Caco-2 (cell line): ENCODE measurements around the gene PPP1R14D. TPM values are rescaled to one million over a fixed set of nuclear protein-coding genes. Genes with fewer than 3 reads are reported as not detected.
A peak's percentile ranks its signal among the peaks of the same experiment; 100 is the strongest.

Source experiments
- BruUV-seq: library from RNA; stranded (reverse); fragments of 400-500 nt; replicated peaks from 2 replicates; lab custom pipeline; 2021; lab: Mats Ljungman, UMichigan
- CTCF ChIA-PET: fragments of 300-600 bp; sonication (Branson Sonifier 250); formaldehyde crosslinking; loops from one replicate; lab custom pipeline; 2022; ENCODE audit warnings: antibody characterized with exemption; lab: Charles Lee
- POLR2A ChIA-PET: fragments of 300-600 bp; sonication (Branson Sonifier 250); formaldehyde crosslinking; loops from one replicate; lab custom pipeline; 2022; ENCODE audit warnings: antibody characterized with exemption; lab: Charles Lee
- DNase-seq, 2 experiments: peaks; one replicate each; pipeline versions ENCODE4 v3.0.0 to v3.0.0-alpha.2; 2020 to 2022
- H3K27me3 ChIP-seq: replicated peaks from 2 replicates; pipeline ENCODE4 v1.6.0; 2011; ENCODE audit warnings: low read length; ENCODE audit not compliant: control insufficient read depth, insufficient read depth
- H3K36me3 ChIP-seq: 2 replicates; pipeline ENCODE4 v1.5.1; 2011; ENCODE audit warnings: low read length; ENCODE audit not compliant: control insufficient read depth, insufficient read depth
- H3K4me1 ChIP-seq: fragments of 250-450 bp; sonication (Bioruptor Pico); 2 replicates; pipeline ENCODE4 v1.5.1; 2020; ENCODE audit warnings: mild to moderate bottlenecking
- H3K4me3 ChIP-seq: 2 replicates; pipeline ENCODE4 v1.5.1; 2011; ENCODE audit warnings: low read depth, mild to moderate bottlenecking, control low read depth, low read length
- H3K9me3 ChIP-seq: fragments of 250-450 bp; sonication (Bioruptor Pico); 2 replicates; pipeline ENCODE4 v1.5.1; 2020; ENCODE audit warnings: mild to moderate bottlenecking, moderate library complexity
- H3K27ac Mint-ChIP-seq: one replicate; pipeline ENCODE4 v1.8.0; 2022; ENCODE audit warnings: mixed read lengths; ENCODE audit not compliant: unreplicated experiment
- H3K27me3 Mint-ChIP-seq: one replicate; pipeline ENCODE4 v1.8.0; 2022; ENCODE audit warnings: mixed read lengths; ENCODE audit not compliant: insufficient read depth, unreplicated experiment
- H3K36me3 Mint-ChIP-seq: one replicate; pipeline ENCODE4 v1.8.0; 2022; ENCODE audit warnings: mild to moderate bottlenecking, mixed read lengths; ENCODE audit not compliant: insufficient read depth, unreplicated experiment
- H3K4me1 Mint-ChIP-seq: one replicate; pipeline ENCODE4 v1.8.0; 2022; ENCODE audit warnings: low read depth, mixed read lengths; ENCODE audit not compliant: unreplicated experiment
- H3K4me3 Mint-ChIP-seq: one replicate; pipeline ENCODE4 v1.8.0; 2022; ENCODE audit warnings: mild to moderate bottlenecking, moderate library complexity, mixed read lengths; ENCODE audit not compliant: unreplicated experiment
- H3K9me3 Mint-ChIP-seq: one replicate; pipeline ENCODE4 v1.8.0; 2022; ENCODE audit warnings: mixed read lengths; ENCODE audit not compliant: unreplicated experiment
- intact Hi-C: fragments of 100-400 bp; cut with micrococcal nuclease; formaldehyde crosslinking; loops from one replicate; pipeline ENCODE4 v1.10.0; 2022; ENCODE audit not compliant: unreplicated experiment
- total RNA-seq: library from RNA; stranded (reverse); gene quantifications from 2 replicates; pipeline ENCODE4 v1.2.3, GENCODE V29; 2022
- TF ChIP-seq, protein P1 (sequence below), 2 experiments: fragments of 200-600 bp in 1 of 2; IDR thresholded peaks; 1 replicate in 1 of 2; 2 replicates in 1 of 2; pipeline versions ENCODE4 v1.5.1 to v1.8.0; 2011 to 2022; ENCODE audit warnings: antibody characterized with exemption in 1 of 2, control low read depth in 1 of 2, inconsistent platforms in 1 of 2, low read depth in 1 of 2, low read length in 1 of 2, mild to moderate bottlenecking in 1 of 2, moderate library complexity in 1 of 2; ENCODE audit not compliant: insufficient read depth in 1 of 2, severe bottlenecking in 1 of 2, unreplicated experiment in 1 of 2

The PPP1R14D gene
- total RNA-seq, 1 experiment from 2014 or later, result 0.43 TPM

DNA sequence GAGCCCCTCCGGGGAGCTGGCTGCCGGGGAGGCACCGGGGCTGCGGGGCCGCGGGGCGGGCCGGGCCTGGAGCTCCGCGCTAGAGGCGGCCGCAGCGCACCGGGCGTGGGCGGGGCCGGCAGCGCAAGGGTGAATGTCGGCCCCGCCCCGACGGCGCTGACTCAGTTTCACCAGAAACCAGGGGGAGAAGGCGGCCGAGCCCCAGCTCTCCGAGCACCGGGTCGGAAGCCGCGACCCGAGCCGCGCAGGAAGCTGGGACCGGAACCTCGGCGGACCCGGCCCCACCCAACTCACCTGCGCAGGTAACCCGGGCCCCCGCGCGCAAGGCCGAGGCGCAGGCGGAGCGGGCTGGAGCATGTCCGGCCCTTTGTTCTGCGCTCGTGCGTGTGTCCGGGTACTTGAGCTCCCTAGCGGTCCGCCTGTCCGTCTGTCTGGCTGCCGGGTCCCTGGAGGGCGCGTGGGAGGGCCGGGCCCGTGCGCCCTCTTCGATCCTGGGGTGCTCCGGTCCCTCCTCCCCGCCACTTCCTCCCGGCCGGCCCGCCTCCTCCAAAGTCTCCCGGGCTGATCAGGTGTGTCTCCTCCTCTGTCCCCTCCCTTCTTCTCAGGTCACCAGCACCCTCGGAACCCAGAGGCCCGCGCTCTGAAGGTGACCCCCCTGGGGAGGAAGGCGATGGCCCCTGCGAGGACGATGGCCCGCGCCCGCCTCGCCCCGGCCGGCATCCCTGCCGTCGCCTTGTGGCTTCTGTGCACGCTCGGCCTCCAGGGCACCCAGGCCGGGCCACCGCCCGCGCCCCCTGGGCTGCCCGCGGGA lies 15.6 kb upstream of the PPP1R14D start, which contains the start of gene SPINT1:
Gene SPINT1 (plus strand): TSS at position 164 of the 811 bp plus-strand sequence. CDS start 507 bp downstream, at position 671.
- DNase-seq, result peak; percentile 79
- intact Hi-C loops, result no loop called here
- Mint-ChIP-seq H3K27ac (peak within 1 kb of the TSS; percentile 93), H3K4me3 (peak within 1 kb of the TSS; percentile 99), H3K9me3 (no peaks in the 10 kb centered on the region), H3K27me3 (no peaks in the 10 kb centered on the region), H3K4me1 (peaks cover 9% of the 10 kb centered on the region), H3K36me3 (peaks cover 27% of the 10 kb centered on the region)
- Histone ChIP-seq H3K4me1 (peaks cover 34% of the 10 kb centered on the region), H3K36me3 (peaks cover 4% of the 10 kb centered on the region), H3K4me3 (peak within 1 kb of the TSS; percentile 85), H3K27me3 (no peaks in the 10 kb centered on the region), H3K9me3 (no peaks in the 10 kb centered on the region)
- no TSS peak for BruUV-seq
- TF ChIP-seq, protein P1, sequence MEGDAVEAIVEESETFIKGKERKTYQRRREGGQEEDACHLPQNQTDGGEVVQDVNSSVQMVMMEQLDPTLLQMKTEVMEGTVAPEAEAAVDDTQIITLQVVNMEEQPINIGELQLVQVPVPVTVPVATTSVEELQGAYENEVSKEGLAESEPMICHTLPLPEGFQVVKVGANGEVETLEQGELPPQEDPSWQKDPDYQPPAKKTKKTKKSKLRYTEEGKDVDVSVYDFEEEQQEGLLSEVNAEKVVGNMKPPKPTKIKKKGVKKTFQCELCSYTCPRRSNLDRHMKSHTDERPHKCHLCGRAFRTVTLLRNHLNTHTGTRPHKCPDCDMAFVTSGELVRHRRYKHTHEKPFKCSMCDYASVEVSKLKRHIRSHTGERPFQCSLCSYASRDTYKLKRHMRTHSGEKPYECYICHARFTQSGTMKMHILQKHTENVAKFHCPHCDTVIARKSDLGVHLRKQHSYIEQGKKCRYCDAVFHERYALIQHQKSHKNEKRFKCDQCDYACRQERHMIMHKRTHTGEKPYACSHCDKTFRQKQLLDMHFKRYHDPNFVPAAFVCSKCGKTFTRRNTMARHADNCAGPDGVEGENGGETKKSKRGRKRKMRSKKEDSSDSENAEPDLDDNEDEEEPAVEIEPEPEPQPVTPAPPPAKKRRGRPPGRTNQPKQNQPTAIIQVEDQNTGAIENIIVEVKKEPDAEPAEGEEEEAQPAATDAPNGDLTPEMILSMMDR (IDR thresholded peaks at IDR 0.05; ENCODE audit: insufficient read depth in 1 of 2, low read depth in 1 of 2, low read length in 1 of 2, severe bottlenecking in 1 of 2, unreplicated experiment in 1 of 2), result no peak
- ChIA-PET POLR2A (interaction anchor here (0.5 to 3.8 kb wide), 17 partner anchors 8 to 390 kb away, joined by 3 to 23 read pairs (median 5); partner anchors contain the start of genes CCDC32, DNAJC17, PPP1R14D and ZFYVE19), CTCF (interaction anchor here (0.5 to 2.1 kb wide), 14 partner anchors 13 to 256 kb away, joined by 3 to 11 read pairs (median 4); partner anchors contain the start of genes CHAC1, DNAJC17, GCHFR and RHOV)

DNA sequence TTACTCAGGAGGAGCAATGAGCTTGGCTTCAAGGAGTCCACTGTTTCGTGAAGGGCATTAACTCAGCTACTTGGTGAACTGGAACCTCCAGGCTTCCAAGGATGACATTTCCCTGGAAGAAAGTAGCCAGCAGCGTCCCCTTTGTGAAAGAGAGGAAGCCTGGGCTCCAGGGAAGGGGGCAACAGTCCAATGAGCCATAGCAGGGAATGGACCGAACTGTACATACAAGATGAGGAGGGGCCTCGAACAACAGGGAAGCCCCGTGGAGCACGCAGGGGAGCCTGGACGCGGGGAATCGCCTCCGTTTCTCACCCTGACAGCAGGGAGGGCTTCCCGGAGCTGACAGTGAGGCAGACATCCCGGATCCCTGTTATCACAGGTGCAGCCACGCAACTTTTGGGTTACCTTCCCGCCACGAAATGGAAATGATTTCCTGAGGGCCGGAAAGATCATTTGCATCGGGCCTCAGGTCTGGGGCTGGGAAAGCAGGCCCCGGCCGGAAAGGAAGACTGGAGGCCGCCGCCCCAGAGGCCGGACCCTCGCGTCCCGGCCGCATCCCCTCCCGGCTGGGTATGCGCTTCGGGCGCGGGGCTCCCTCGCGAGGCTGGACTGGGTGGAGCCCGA lies 14.9 kb upstream of the PPP1R14D start:
- ChIA-PET CTCF (interaction anchor here (0.6 to 2.1 kb wide), 12 partner anchors 14 to 255 kb away, joined by 3 to 11 read pairs (median 4); partner anchors contain the start of genes CHAC1, DNAJC17, GCHFR and RHOV), POLR2A (interaction anchor here (0.5 to 3.8 kb wide), 15 partner anchors 9 to 389 kb away, joined by 3 to 23 read pairs (median 5); partner anchors contain the start of genes CCDC32, DNAJC17, PPP1R14D and ZFYVE19)
- intact Hi-C loops, result no loop called here
- Mint-ChIP-seq H3K4me1 (peaks cover 8% of the 10 kb centered on the region), H3K36me3 (peaks cover 20% of the 10 kb centered on the region), H3K27me3 (no peaks in the 10 kb centered on the region), H3K4me3 (peak overlapping the region; percentile 99), H3K9me3 (no peaks in the 10 kb centered on the region), H3K27ac (peak overlapping the region; percentile 89)
- H3K27me3 ChIP-seq, result no peaks in the 10 kb centered on the region
- DNase-seq, result no peak
- peaks cover 4% of the 10 kb centered on the region for H3K36me3 ChIP-seq
- no peaks in the 10 kb centered on the region for H3K9me3 ChIP-seq
- H3K4me3 ChIP-seq, result peak overlapping the region; percentile 85
- TF ChIP-seq, protein P1 (IDR thresholded peaks at IDR 0.05; ENCODE audit: insufficient read depth in 1 of 2, low read depth in 1 of 2, low read length in 1 of 2, severe bottlenecking in 1 of 2, unreplicated experiment in 1 of 2), result no peak
- peaks cover 33% of the 10 kb centered on the region for H3K4me1 ChIP-seq
- BruUV-seq, result no TSS peak

DNA sequence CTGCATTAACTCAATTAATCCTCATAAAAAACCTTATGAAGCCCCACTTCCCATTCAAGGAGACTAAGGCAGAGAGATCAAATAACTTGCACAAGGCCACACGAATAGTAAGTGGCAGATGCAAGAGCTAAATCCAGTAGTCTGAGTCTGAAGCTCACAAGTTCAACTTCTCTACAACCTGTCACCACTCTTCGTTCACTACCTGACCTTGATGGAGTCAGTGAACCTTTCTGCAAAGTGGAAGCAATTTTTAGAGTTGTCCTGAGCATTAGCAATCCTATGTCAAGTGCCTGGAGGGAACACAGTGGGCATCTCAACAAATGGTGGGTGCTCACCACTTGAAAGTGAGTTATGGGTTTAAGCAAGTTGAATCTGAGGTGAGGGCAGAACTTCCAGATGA lies 13.2 kb upstream of the PPP1R14D start:
- Mint-ChIP-seq H3K27ac (no peak overlapping the region), H3K9me3 (no peaks in the 10 kb centered on the region), H3K4me1 (no peaks in the 10 kb centered on the region), H3K4me3 (no peak overlapping the region), H3K36me3 (peaks cover 7% of the 10 kb centered on the region), H3K27me3 (no peaks in the 10 kb centered on the region)
- ChIA-PET POLR2A (no interaction called here), CTCF (no interaction called here)
- no peak for DNase-seq
- Histone ChIP-seq H3K9me3 (no peaks in the 10 kb centered on the region), H3K4me3 (no peak overlapping the region), H3K4me1 (peaks cover 16% of the 10 kb centered on the region), H3K36me3 (peaks cover 4% of the 10 kb centered on the region), H3K27me3 (no peaks in the 10 kb centered on the region)
- no TSS peak for BruUV-seq
- TF ChIP-seq, protein P1 (IDR thresholded peaks at IDR 0.05; ENCODE audit: insufficient read depth in 1 of 2, low read depth in 1 of 2, low read length in 1 of 2, severe bottlenecking in 1 of 2, unreplicated experiment in 1 of 2), result no peak
- intact Hi-C loops, result no loop called here
